BE2C (cell line): ENCODE results near the gene ABCA8.

Source experiments
- DNase-seq: peaks from one replicate; pipeline ENCODE4 v3.0.0-alpha.2; 2020
- H3K27me3 ChIP-seq: fragments of 250-450 bp; sonication (Bioruptor Pico); 2 replicates; pipeline ENCODE4 v1.5.1; 2020; ENCODE audit warnings: mild to moderate bottlenecking
- H3K36me3 ChIP-seq: fragments of 250-450 bp; sonication (Bioruptor Pico); 2 replicates; pipeline ENCODE4 v1.5.1; 2020; ENCODE audit warnings: mild to moderate bottlenecking
- H3K4me1 ChIP-seq: fragments of 250-450 bp; sonication (Bioruptor Pico); 2 replicates; pipeline ENCODE4 v1.5.1; 2020
- H3K4me3 ChIP-seq: 2 replicates; pipeline ENCODE4 v1.5.1; 2011; ENCODE audit warnings: low read depth, low read length
- H3K9me3 ChIP-seq: fragments of 250-450 bp; sonication (Bioruptor Pico); 2 replicates; pipeline ENCODE4 v1.5.1; 2020
- TF ChIP-seq, protein P1 (sequence below): IDR thresholded peaks from 2 replicates; pipeline ENCODE4 v1.5.1; 2012; ENCODE audit warnings: mild to moderate bottlenecking, low read depth, low read length

The ABCA8 gene

GRCh38 chr17:68854452-68854851, 100.7 kb downstream of the ABCA8 start:
- H3K4me1 ChIP-seq: no peaks in the 10 kb centered on the region
- no peaks in the 10 kb centered on the region for H3K36me3 ChIP-seq
- DNase-seq: no peak
- no peaks in the 10 kb centered on the region for H3K9me3 ChIP-seq
- H3K4me3 ChIP-seq: no peak overlapping the region
- H3K27me3 ChIP-seq: no peaks in the 10 kb centered on the region
- TF ChIP-seq, protein P1, sequence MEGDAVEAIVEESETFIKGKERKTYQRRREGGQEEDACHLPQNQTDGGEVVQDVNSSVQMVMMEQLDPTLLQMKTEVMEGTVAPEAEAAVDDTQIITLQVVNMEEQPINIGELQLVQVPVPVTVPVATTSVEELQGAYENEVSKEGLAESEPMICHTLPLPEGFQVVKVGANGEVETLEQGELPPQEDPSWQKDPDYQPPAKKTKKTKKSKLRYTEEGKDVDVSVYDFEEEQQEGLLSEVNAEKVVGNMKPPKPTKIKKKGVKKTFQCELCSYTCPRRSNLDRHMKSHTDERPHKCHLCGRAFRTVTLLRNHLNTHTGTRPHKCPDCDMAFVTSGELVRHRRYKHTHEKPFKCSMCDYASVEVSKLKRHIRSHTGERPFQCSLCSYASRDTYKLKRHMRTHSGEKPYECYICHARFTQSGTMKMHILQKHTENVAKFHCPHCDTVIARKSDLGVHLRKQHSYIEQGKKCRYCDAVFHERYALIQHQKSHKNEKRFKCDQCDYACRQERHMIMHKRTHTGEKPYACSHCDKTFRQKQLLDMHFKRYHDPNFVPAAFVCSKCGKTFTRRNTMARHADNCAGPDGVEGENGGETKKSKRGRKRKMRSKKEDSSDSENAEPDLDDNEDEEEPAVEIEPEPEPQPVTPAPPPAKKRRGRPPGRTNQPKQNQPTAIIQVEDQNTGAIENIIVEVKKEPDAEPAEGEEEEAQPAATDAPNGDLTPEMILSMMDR: no peak

DNA sequence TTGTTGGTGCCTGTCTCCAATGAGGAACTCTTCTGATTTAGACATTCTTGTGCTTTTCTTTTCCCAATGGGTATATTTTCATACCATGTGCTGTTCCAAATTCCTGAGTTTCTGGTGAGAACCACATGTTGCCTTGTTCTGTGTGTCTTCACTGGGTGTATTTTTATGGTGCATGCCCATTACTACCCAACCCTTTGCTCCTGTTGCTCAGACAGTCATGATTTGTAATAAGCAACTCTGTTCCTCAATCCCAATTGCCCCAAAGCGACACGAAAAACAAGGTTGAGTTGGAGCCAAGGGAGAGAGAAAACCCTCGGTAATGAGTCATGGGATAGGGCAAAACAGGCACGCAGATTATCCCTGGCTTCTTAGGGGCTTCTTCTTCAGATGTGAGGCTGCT, 101.8 kb downstream of the ABCA8 start:
- no peaks in the 10 kb centered on the region for H3K9me3 ChIP-seq
- no peak overlapping the region for H3K4me3 ChIP-seq
- H3K27me3 ChIP-seq: no peaks in the 10 kb centered on the region
- DNase-seq: no peak
- no peaks in the 10 kb centered on the region for H3K36me3 ChIP-seq
- TF ChIP-seq, protein P1: no peak
- H3K4me1 ChIP-seq: no peaks in the 10 kb centered on the region

GRCh38 chr17:68853036-68853435, 102.2 kb downstream of the ABCA8 start:
- DNase-seq: no peak

DNA sequence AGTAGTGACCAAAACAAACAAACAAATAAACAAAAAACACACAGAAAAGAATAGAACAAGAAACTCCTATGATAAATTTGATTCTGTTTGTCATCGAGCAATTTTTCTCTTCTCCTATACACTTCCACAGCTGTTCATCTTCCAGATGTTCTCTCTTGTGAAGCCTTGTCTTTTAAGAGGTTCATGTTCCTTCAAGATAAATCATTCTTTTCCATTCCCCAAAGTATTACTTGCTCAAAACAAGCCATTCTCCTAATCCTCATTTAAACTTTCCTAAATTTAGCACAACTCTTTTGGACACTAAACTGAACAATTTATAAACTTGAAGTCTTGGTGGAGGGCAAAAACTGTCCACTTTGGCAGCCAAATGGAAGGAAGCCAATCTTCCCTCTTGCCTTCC, 103.3 kb downstream of the ABCA8 start:
- DNase-seq: no peak
- no peak overlapping the region for H3K4me3 ChIP-seq
- H3K27me3 ChIP-seq: no peaks in the 10 kb centered on the region
- no peaks in the 10 kb centered on the region for H3K9me3 ChIP-seq
- TF ChIP-seq, protein P1: no peak
- no peaks in the 10 kb centered on the region for H3K4me1 ChIP-seq
- no peaks in the 10 kb centered on the region for H3K36me3 ChIP-seq

More at GRCh38 chr17:68853036-68853435, 102.2 kb downstream of the ABCA8 start:
- no peak overlapping the region for H3K4me3 ChIP-seq
- no peaks in the 10 kb centered on the region for H3K9me3 ChIP-seq
- H3K36me3 ChIP-seq: no peaks in the 10 kb centered on the region
- TF ChIP-seq, protein P1: no peak
- no peaks in the 10 kb centered on the region for H3K4me1 ChIP-seq
- H3K27me3 ChIP-seq: no peaks in the 10 kb centered on the region

GRCh38 chr17:68850749-68851510, 104.3 kb downstream of the ABCA8 start:
- Histone ChIP-seq H3K9me3 (no peaks in the 10 kb centered on the region), H3K36me3 (no peaks in the 10 kb centered on the region), H3K4me1 (no peaks in the 10 kb centered on the region), H3K27me3 (no peaks in the 10 kb centered on the region), H3K4me3 (no peak overlapping the region)
- TF ChIP-seq, protein P1: no peak
- no peak for DNase-seq
